Measurements from ENCODE around the gene ANKH.

GRCh38 chr5:14757850-14758249 is 113.7 kb downstream of the ANKH start:
- no peak for TF ChIP-seq POLR2A (IDR thresholded peaks at IDR 0.05)
- no peak for TF ChIP-seq CTCF (IDR thresholded peaks at IDR 0.05)
